Tongue (tissue), 2 donors: ENCODE measurements around the gene MYO15B. TPM values are rescaled to one million over a fixed set of nuclear protein-coding genes. Genes with fewer than 3 reads are reported as not detected.

ENCODE experiments used
- DNase-seq: peaks from one replicate; pipeline ENCODE4 v3.0.0-alpha.2; 2015
- total RNA-seq: library from RNA; depleted of rRNA; stranded (reverse); fragments of >200 nt; gene quantifications from one replicate; pipeline ENCODE4 v1.2.3, GENCODE V29; 2014

Gene MYO15B
- 63.4 TPM for total RNA-seq

- DNase-seq, result peak; percentile 70
Observed at GRCh38 chr17:75587675-75588595, at the start of gene MYO15B. MYO15B (plus strand) TSS chr17:75587800; CDS start chr17:75588058, 258 bp downstream.

GRCh38 chr17:75539967-75540729 is 47.5 kb upstream of the MYO15B start:
- DNase-seq, result no peak

GRCh38 chr17:75540923-75541503 is 46.6 kb upstream of the MYO15B start:
- DNase-seq, result no peak

- no peak for DNase-seq
Observed at GRCh38 chr17:75542229-75542628, 45.4 kb upstream of the MYO15B start.

- no peak for DNase-seq
Observed at GRCh38 chr17:75542728-75543336, 44.8 kb upstream of the MYO15B start.

GRCh38 chr17:75544250-75544649 is 43.4 kb upstream of the MYO15B start:
- DNase-seq, result no peak

- no peak for DNase-seq
Observed at GRCh38 chr17:75546181-75546580, 41.4 kb upstream of the MYO15B start.

- no peak for DNase-seq
Observed at GRCh38 chr17:75547091-75547490, 40.5 kb upstream of the MYO15B start.

- no peak for DNase-seq
Observed at GRCh38 chr17:75548813-75549212, 38.8 kb upstream of the MYO15B start.

- peak; percentile 77 for DNase-seq
Observed at GRCh38 chr17:75549246-75550138, 38.1 kb upstream of the MYO15B start.

GRCh38 chr17:75550139-75550465 is 37.5 kb upstream of the MYO15B start:
- DNase-seq, result no peak

- no peak for DNase-seq
Observed at GRCh38 chr17:75551266-75551665, 36.3 kb upstream of the MYO15B start.

GRCh38 chr17:75552425-75553294 is 34.9 kb upstream of the MYO15B start:
- peak; percentile 29 for DNase-seq

GRCh38 chr17:75553295-75554110 is 34.1 kb upstream of the MYO15B start:
- no peak for DNase-seq

GRCh38 chr17:75555679-75556153 is 31.9 kb upstream of the MYO15B start:
- DNase-seq, result no peak

GRCh38 chr17:75557075-75557851 is 30.3 kb upstream of the MYO15B start:
- peak; percentile 65 for DNase-seq

GRCh38 chr17:75557852-75558665 is 29.5 kb upstream of the MYO15B start:
- no peak for DNase-seq
